Effector CD4-positive, alpha-beta T cell (primary cell): ENCODE measurements around the gene TTC33.
"Not testable (repeated sequence)": the region's sequence is repeated elsewhere in the genome, so short reads cannot be mapped to it uniquely, and the experiment has no call there.

ENCODE experiments used
- DNase-seq: peaks from one replicate; pipeline ENCODE4 v3.0.0-alpha.2; 2020

TTC33 gene

GRCh38 chr5:40651201-40651600, 104.6 kb downstream of the TTC33 start:
- no peak for DNase-seq

GRCh38 chr5:40649463-40650030, 106.2 kb downstream of the TTC33 start:
- no peak for DNase-seq

- DNase-seq, result no peak
Observed at GRCh38 chr5:40648150-40648549, 107.6 kb downstream of the TTC33 start.

GRCh38 chr5:40646266-40646665, 109.5 kb downstream of the TTC33 start:
- no peak for DNase-seq

- not testable (repeated sequence) for DNase-seq
Observed at GRCh38 chr5:40639531-40639930, 116.2 kb downstream of the TTC33 start.

- DNase-seq, result no peak
Observed at GRCh38 chr5:40634593-40634992, 121.2 kb downstream of the TTC33 start.

- no peak for DNase-seq
Observed at GRCh38 chr5:40634154-40634553, 121.6 kb downstream of the TTC33 start.

- DNase-seq, result no peak
Observed at GRCh38 chr5:40631236-40631635, 124.5 kb downstream of the TTC33 start.

- no peak for DNase-seq
Observed at GRCh38 chr5:40630126-40630525, 125.6 kb downstream of the TTC33 start.

- no peak for DNase-seq
Observed at GRCh38 chr5:40628407-40628806, 127.4 kb downstream of the TTC33 start.

- no peak for DNase-seq
Observed at GRCh38 chr5:40627706-40628105, 128.1 kb downstream of the TTC33 start.

- DNase-seq, result no peak
Observed at GRCh38 chr5:40626801-40627200, 129.0 kb downstream of the TTC33 start.

GRCh38 chr5:40623480-40624420, 132.0 kb downstream of the TTC33 start:
- peak; percentile 17 for DNase-seq

- DNase-seq, result no peak
Observed at GRCh38 chr5:40622463-40623252, 133.1 kb downstream of the TTC33 start.

GRCh38 chr5:40619421-40619820, 136.3 kb downstream of the TTC33 start:
- no peak for DNase-seq

- DNase-seq, result no peak
Observed at GRCh38 chr5:40618926-40619325, 136.8 kb downstream of the TTC33 start.

GRCh38 chr5:40616781-40617180, 139.0 kb downstream of the TTC33 start:
- DNase-seq, result no peak

- DNase-seq, result no peak
Observed at GRCh38 chr5:40615586-40616170, 140.1 kb downstream of the TTC33 start.

- DNase-seq, result no peak
Observed at GRCh38 chr5:40614923-40615585, 140.7 kb downstream of the TTC33 start.

GRCh38 chr5:40614466-40614865, 141.3 kb downstream of the TTC33 start:
- no peak for DNase-seq

GRCh38 chr5:40607202-40607601, 148.6 kb downstream of the TTC33 start:
- DNase-seq, result no peak

- no peak for DNase-seq
Observed at GRCh38 chr5:40606077-40606765, 149.5 kb downstream of the TTC33 start.
